Neural progenitor cell (in vitro differentiated cells): Measurements from ENCODE around the gene ZNF664.

Experiments
- EZH2 ChIP-seq: fragments of 200-600 bp; sonication (generic); IDR thresholded peaks from 2 replicates; pipeline ENCODE4 v1.6.1; 2017; ENCODE audit warnings: antibody characterized with exemption, mild to moderate bottlenecking, moderate library complexity
- EZH2phosphoT487 ChIP-seq: fragments of 200-600 bp; sonication (generic); IDR thresholded peaks from 2 replicates; pipeline ENCODE4 v1.6.1; 2017; ENCODE audit warnings: antibody characterized with exemption
- TF ChIP-seq, protein P1 (sequence below): fragments of 200-600 bp; sonication (generic); IDR thresholded peaks from 2 replicates; pipeline ENCODE4 v1.5.1; 2017; ENCODE audit warnings: antibody characterized with exemption, mild to moderate bottlenecking

DNA sequence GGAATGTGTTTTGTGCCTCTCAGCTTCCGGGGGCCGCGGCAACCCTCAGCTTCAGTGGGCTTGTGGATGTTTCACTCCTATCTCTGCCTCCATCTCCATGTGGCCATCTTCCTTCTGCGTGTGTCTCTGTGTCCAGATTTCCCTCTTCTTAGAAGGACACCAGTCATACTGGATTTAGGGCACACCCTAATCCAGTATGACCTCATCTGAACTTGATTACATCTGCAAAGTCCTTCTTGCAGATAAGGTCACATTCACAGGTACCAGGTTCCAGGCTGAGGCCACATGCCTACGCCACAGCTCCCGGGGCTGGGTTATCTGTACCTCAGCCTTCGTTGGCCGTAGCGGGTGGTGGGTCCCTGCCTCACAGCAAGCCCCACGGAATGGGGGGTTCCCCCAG is 68.9 kb downstream of the ZNF664 start:
- TF ChIP-seq EZH2 (no peak), EZH2phosphoT487 (no peak)
- TF ChIP-seq, protein P1, sequence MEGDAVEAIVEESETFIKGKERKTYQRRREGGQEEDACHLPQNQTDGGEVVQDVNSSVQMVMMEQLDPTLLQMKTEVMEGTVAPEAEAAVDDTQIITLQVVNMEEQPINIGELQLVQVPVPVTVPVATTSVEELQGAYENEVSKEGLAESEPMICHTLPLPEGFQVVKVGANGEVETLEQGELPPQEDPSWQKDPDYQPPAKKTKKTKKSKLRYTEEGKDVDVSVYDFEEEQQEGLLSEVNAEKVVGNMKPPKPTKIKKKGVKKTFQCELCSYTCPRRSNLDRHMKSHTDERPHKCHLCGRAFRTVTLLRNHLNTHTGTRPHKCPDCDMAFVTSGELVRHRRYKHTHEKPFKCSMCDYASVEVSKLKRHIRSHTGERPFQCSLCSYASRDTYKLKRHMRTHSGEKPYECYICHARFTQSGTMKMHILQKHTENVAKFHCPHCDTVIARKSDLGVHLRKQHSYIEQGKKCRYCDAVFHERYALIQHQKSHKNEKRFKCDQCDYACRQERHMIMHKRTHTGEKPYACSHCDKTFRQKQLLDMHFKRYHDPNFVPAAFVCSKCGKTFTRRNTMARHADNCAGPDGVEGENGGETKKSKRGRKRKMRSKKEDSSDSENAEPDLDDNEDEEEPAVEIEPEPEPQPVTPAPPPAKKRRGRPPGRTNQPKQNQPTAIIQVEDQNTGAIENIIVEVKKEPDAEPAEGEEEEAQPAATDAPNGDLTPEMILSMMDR: no peak
